Measurements from ENCODE around the gene FEM1B. TPM values are rescaled to one million over a fixed set of nuclear protein-coding genes. Genes with fewer than 3 reads are reported as not detected.
A peak's percentile ranks its signal among the peaks of the same experiment; 100 is the strongest.

The FEM1B gene
- total and polyA plus RNA-seq, 4 donors, result 11.3 to 96.3 (median 45.1) TPM

- peak in 1 of 2 donors; percentile 76 for DNase-seq
- no peak overlapping the region for H3K27ac ChIP-seq (ENCODE audit: low read depth in 1 of 2, low read length in 2 of 2)
- no peak overlapping the region for H3K4me3 ChIP-seq (ENCODE audit: low read length in 2 of 2)
- H3K36me3 ChIP-seq (ENCODE audit: control insufficient read depth in 1 of 2, insufficient read depth in 2 of 2, low read length in 1 of 2), result peaks cover 0 to 7% of the 10 kb centered on the region in 2 donors
- no peaks in the 10 kb centered on the region for H3K9me3 ChIP-seq (ENCODE audit: control insufficient read depth, low read length)
- 83 to 91% methylated on average over 18 of the region's 18 CpGs for WGBS, 2 donors
- H3K27me3 ChIP-seq (ENCODE audit: control insufficient read depth in 1 of 2, insufficient read depth in 2 of 2, low read length in 1 of 2), result no peaks in the 10 kb centered on the region
- intact Hi-C loops (cut with DNase I), result loop anchor here in 1 of 2 donors (5.0 kb wide), 1 partner anchor 65 kb away; no protein-coding TSS in a partner anchor
- ATAC-seq (ENCODE audit: low FRiP score), result no peak
- H3K4me1 ChIP-seq (ENCODE audit: control insufficient read depth in 1 of 2, insufficient read depth in 2 of 2, low read length in 2 of 2), result no peaks in the 10 kb centered on the region
Measured at GRCh38 chr15:68312701-68313204, 35.2 kb downstream of the FEM1B start.

- Histone ChIP-seq H3K27me3 (ENCODE audit: control insufficient read depth in 1 of 2, insufficient read depth in 2 of 2, low read length in 1 of 2) (no peaks in the 10 kb centered on the region), H3K9me3 (ENCODE audit: control insufficient read depth, low read length) (no peaks in the 10 kb centered on the region), H3K36me3 (ENCODE audit: control insufficient read depth in 1 of 2, insufficient read depth in 2 of 2, low read length in 1 of 2) (peaks cover 0 to 9% of the 10 kb centered on the region in 2 donors), H3K4me1 (ENCODE audit: control insufficient read depth in 1 of 2, insufficient read depth in 2 of 2, low read length in 2 of 2) (no peaks in the 10 kb centered on the region), H3K4me3 (ENCODE audit: low read length in 2 of 2) (no peak overlapping the region), H3K27ac (ENCODE audit: low read depth in 1 of 2, low read length in 2 of 2) (peak overlapping the region in 1 of 2 donors; percentile 11)
- WGBS, 2 donors, result 89 to 93% methylated on average over 18 of the region's 18 CpGs
- intact Hi-C loops (cut with DNase I), result loop anchor here in 1 of 2 donors (5.0 kb wide), 1 partner anchor 64 kb away; no protein-coding TSS in a partner anchor
- no peak for ATAC-seq (ENCODE audit: low FRiP score)
- peak in 1 of 2 donors; percentile 67 for DNase-seq
Measured at GRCh38 chr15:68313501-68314410, 36.2 kb downstream of the FEM1B start.

DNA sequence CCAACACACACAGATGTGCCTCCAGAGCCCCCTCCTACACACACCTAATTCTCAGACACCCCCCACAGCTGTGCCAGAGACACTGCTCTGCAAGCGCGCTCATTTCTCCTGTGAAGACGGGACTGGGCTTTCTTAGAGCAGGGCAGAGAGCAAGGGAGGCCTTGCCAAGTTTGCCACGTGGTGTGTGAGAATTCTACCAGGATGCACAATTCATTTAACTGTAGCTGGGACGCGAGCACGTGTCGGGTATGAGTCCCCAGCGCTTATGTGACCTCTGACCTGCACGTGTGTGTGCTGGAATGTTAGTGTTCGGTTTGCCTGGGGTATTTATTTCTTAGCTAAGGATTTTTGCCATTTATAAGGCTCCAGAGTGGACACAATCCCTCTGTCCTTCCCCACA, 37.0 kb downstream of the FEM1B start:
- no peak for ATAC-seq (ENCODE audit: low FRiP score)
- WGBS, 2 donors, result 77 to 78% methylated on average over 11 of the region's 11 CpGs
- Histone ChIP-seq H3K36me3 (ENCODE audit: control insufficient read depth in 1 of 2, insufficient read depth in 2 of 2, low read length in 1 of 2) (peaks cover 0 to 11% of the 10 kb centered on the region in 2 donors), H3K9me3 (ENCODE audit: control insufficient read depth, low read length) (no peaks in the 10 kb centered on the region), H3K27me3 (ENCODE audit: control insufficient read depth in 1 of 2, insufficient read depth in 2 of 2, low read length in 1 of 2) (no peaks in the 10 kb centered on the region), H3K4me1 (ENCODE audit: control insufficient read depth in 1 of 2, insufficient read depth in 2 of 2, low read length in 2 of 2) (no peaks in the 10 kb centered on the region), H3K4me3 (ENCODE audit: low read length in 2 of 2) (no peak overlapping the region), H3K27ac (ENCODE audit: low read depth in 1 of 2, low read length in 2 of 2) (no peak overlapping the region)
- DNase-seq, result peak in 1 of 2 donors; percentile 69
- intact Hi-C loops (cut with DNase I), result loop anchor here in 1 of 2 donors (5.0 kb wide), 1 partner anchor 63 kb away; no protein-coding TSS in a partner anchor

DNA sequence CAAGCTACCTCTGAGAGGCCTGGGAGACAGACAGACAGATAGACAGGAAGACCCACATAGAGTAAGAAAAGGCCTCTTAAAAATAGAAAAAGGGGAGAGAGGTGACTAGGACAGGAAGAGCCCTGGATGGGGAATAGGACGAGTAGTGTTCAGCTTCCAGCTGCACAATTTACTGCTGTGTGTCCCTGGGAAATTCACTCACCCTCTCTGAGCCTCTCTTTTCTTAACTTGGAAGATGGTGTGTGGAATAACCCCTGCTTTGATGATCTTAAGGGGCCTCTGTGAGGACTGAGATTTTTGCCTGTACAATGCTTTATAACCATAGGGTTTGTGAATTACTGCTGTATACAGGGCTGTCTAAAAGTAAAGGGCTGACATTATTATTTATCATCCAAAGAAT, 37.5 kb downstream of the FEM1B start:
- WGBS, 2 donors, result 78 to 81% methylated on average over 1 of the region's 1 CpG
- intact Hi-C loops (cut with DNase I), result no loop called here
- no peaks in the 10 kb centered on the region for H3K9me3 ChIP-seq (ENCODE audit: control insufficient read depth, low read length)
- no peak for ATAC-seq (ENCODE audit: low FRiP score)
- H3K27ac ChIP-seq (ENCODE audit: low read depth in 1 of 2, low read length in 2 of 2), result no peak overlapping the region
- no peaks in the 10 kb centered on the region for H3K4me1 ChIP-seq (ENCODE audit: control insufficient read depth in 1 of 2, insufficient read depth in 2 of 2, low read length in 2 of 2)
- DNase-seq, result no peak
- H3K27me3 ChIP-seq (ENCODE audit: control insufficient read depth in 1 of 2, insufficient read depth in 2 of 2, low read length in 1 of 2), result no peaks in the 10 kb centered on the region
- no peak overlapping the region for H3K4me3 ChIP-seq (ENCODE audit: low read length in 2 of 2)
- H3K36me3 ChIP-seq (ENCODE audit: control insufficient read depth in 1 of 2, insufficient read depth in 2 of 2, low read length in 1 of 2), result peaks cover 0 to 13% of the 10 kb centered on the region in 2 donors

DNA sequence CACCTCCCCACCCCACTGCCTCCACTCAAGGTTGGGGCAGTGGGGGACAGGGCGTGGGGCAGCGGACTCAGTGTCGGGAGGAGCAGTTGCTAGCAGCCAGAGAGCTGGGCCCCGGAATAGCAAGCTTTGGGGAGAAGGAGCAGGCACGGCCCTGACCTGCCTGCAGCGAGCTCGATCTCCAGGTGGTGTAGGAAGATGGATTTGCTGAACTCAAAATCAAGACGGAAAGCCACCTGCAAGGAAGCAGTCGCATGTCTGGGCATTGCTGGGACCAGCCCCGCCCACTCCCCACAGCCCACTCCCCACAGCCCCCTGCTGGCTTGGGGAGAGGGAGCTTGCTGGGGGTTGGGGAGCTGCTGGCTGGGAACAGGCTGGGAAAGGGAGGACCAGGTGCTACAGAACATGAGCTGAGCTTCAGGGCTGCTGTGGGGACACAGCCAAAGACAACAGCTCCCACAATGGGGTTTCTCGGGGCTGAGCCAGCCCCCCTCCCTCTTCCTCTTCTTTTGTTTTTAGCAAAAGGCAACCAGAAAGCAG, 38.0 kb downstream of the FEM1B start:
- intact Hi-C loops (cut with DNase I), result no loop called here
- H3K27ac ChIP-seq (ENCODE audit: low read depth in 1 of 2, low read length in 2 of 2), result peak overlapping the region in 1 of 2 donors; percentile 25
- H3K36me3 ChIP-seq (ENCODE audit: control insufficient read depth in 1 of 2, insufficient read depth in 2 of 2, low read length in 1 of 2), result peaks cover 5 to 15% of the 10 kb centered on the region in 2 donors
- H3K4me1 ChIP-seq (ENCODE audit: control insufficient read depth in 1 of 2, insufficient read depth in 2 of 2, low read length in 2 of 2), result no peaks in the 10 kb centered on the region
- H3K4me3 ChIP-seq (ENCODE audit: low read length in 2 of 2), result no peak overlapping the region
- H3K9me3 ChIP-seq (ENCODE audit: control insufficient read depth, low read length), result no peaks in the 10 kb centered on the region
- WGBS, 2 donors, result 70 to 71% methylated on average over 11 of the region's 11 CpGs
- H3K27me3 ChIP-seq (ENCODE audit: control insufficient read depth in 1 of 2, insufficient read depth in 2 of 2, low read length in 1 of 2), result no peaks in the 10 kb centered on the region
- ATAC-seq (ENCODE audit: low FRiP score) (no peak), DNase-seq (peak in 1 of 2 donors; percentile 56)

- H3K4me3 ChIP-seq (ENCODE audit: low read length in 2 of 2), result no peak overlapping the region
- intact Hi-C loops (cut with DNase I), result no loop called here
- peaks cover 5 to 15% of the 10 kb centered on the region in 2 donors for H3K36me3 ChIP-seq (ENCODE audit: control insufficient read depth in 1 of 2, insufficient read depth in 2 of 2, low read length in 1 of 2)
- no peaks in the 10 kb centered on the region for H3K9me3 ChIP-seq (ENCODE audit: control insufficient read depth, low read length)
- DNase-seq (peak in 1 of 2 donors; percentile 68), ATAC-seq (ENCODE audit: low FRiP score) (no peak)
- no peaks in the 10 kb centered on the region for H3K4me1 ChIP-seq (ENCODE audit: control insufficient read depth in 1 of 2, insufficient read depth in 2 of 2, low read length in 2 of 2)
- WGBS, 2 donors, result 75 to 76% methylated on average over 11 to 17 of the region's 17 CpGs
- peak overlapping the region in 1 of 2 donors; percentile 34 for H3K27ac ChIP-seq (ENCODE audit: low read depth in 1 of 2, low read length in 2 of 2)
- no peaks in the 10 kb centered on the region for H3K27me3 ChIP-seq (ENCODE audit: control insufficient read depth in 1 of 2, insufficient read depth in 2 of 2, low read length in 1 of 2)
Measured at GRCh38 chr15:68316061-68316804, 38.7 kb downstream of the FEM1B start.

DNA sequence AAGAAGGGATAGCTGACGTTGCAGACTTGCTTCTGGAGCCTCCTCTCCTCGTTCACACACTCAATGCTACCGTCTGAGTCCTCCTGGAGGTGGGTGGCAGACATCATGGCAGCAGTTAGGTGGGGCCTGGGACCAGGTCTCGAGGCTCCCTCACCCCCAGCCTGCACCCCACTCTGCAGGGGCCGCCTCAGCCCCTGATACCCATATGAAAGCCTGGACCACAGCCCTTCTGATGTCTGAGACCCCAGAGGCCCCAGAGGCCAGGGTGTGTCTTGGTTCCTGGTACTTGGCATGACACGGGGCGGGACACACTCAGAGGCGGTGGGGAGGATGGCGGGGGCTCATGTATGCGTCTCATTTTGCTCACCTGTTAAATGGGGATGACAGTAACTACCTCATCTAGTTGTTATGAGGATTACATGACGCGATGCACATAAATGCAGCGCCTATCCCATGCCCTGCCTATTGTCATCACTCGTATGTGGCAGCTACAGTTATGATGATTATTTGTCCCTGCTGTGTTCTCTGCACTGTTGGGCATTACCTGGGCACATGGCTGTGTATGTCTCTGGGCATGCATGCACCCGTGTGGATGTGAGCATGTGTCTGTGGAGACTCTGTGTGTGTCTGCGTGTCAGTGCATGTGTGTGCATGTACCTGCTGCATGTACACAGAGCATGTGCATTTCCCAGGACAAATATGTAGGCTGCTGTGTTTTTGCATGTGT, 39.9 kb downstream of the FEM1B start:
- no peaks in the 10 kb centered on the region for H3K27me3 ChIP-seq (ENCODE audit: control insufficient read depth in 1 of 2, insufficient read depth in 2 of 2, low read length in 1 of 2)
- WGBS, 2 donors, result 90 to 91% methylated on average over 16 of the region's 16 CpGs
- no peaks in the 10 kb centered on the region for H3K9me3 ChIP-seq (ENCODE audit: control insufficient read depth, low read length)
- ATAC-seq (ENCODE audit: low FRiP score), result no peak
- H3K4me1 ChIP-seq (ENCODE audit: control insufficient read depth in 1 of 2, insufficient read depth in 2 of 2, low read length in 2 of 2), result no peaks in the 10 kb centered on the region
- H3K4me3 ChIP-seq (ENCODE audit: low read length in 2 of 2), result no peak overlapping the region
- DNase-seq, result peak in 1 of 2 donors; percentile 55
- H3K36me3 ChIP-seq (ENCODE audit: control insufficient read depth in 1 of 2, insufficient read depth in 2 of 2, low read length in 1 of 2), result peaks cover 5 to 16% of the 10 kb centered on the region in 2 donors
- intact Hi-C loops (cut with DNase I), result no loop called here
- peak overlapping the region in 1 of 2 donors; percentile 29 for H3K27ac ChIP-seq (ENCODE audit: low read depth in 1 of 2, low read length in 2 of 2)

Measured in aorta (tissue), 5 donors.